ENCODE results near the gene POMGNT1.

The POMGNT1 gene

DNA sequence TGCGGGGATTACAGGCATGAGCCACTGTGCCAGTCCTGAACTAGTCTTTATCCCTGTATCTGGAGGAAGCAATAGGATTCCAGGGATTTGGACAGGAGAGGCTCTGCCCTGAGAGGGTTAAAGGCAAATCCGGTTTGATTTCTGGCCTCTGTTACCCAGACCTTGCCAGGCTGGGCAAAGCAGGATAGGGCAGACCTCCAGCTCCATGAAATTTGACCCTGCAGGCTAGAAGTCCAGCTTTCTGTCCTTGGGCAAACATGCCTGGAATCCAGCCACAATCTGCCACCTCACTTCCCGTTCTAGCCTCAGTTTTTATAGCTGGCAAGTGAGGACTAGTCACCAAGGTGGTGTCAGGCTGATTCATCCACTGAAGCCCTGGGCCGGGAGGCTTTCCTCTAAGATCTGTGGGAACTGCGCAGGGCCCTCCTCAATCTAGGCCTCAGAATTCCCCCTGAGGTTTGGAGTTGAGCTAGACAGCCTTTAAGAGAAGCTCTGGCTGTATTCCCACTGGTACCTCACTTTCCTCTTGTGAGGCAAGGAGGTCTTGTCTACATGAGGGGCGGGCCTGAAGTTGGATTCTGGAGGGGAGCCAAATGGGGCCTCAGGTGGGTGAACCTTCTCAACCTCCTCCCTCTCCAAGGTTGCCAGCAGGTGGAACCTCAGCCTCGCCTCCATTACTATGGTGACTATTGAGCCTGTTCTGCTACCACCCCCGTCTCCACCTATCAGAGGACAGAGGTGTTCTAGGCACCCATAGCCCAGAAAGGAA lies 15.0 kb downstream of the POMGNT1 start:
- DNase-seq (ENCODE audit: low spot score), result peak; percentile 97

DNA sequence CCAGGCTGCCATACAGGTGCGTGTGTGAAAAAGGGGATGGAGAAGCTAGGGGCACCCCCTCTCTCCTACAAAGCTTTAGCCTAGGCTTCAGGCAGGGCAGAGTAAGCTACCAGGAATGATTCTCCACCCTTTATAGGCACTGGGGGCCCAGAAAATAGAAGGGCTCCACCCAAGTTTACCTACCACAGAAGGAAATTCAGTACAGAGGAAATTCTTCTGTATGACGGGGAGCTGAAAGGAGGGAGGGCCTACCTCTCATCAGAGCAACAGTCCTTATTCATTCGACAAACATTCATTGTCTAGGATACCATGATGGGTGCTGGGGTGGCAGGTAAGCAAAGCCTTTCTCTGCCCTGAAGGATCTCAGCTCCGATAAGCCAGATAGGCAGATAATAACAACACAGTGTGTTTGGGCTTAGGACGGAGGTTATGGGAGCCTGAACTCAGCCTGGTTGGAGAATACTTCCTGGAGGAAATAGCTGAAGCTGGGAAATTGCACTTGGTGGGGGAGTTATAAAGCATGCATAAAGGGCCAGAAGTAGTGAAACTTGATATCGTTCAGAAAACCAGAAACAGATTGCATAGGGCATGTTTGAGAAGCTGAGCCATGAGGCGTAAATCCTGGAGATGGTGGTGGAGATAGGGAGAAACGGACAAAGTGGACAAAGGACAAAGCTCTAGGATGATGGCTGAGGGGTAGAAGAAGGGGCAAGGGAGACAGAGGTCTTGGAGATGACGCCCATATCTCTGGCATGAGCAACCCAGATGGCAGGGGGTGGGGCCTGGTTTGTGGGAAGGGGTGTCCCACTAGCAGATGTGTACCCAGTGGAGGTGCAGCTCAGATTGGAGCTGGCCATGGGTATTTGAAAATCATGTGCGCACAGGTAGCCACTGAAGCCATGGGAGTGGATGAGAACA lies 16.6 kb downstream of the POMGNT1 start:
- no peak for DNase-seq (ENCODE audit: low spot score)

DNA sequence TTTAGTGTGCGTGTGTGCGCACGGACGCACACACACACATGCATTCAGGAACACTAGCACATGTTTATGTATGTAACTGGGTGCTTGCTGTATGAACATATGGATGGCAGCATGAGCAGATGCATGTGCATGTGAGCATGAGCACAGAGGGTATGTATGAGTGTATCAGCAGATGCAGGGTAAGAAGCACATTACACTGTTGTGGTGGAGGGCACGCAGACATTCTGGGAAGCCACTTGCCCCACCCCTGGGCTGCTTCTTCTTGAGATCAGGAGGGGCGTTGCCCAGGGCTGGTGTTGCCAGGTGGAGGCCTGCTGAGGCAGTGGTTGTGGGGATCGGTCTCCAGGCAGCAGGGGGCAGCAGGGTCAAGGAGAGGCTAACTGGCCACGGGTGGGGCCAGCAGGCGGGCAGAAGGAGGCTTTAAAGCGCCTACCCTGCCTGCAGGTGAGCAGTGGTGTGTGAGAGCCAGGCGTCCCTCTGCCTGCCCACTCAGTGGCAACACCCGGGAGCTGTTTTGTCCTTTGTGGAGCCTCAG lies 18.1 kb downstream of the POMGNT1 start:
- peak; percentile 77 for DNase-seq (ENCODE audit: low spot score)

DNA sequence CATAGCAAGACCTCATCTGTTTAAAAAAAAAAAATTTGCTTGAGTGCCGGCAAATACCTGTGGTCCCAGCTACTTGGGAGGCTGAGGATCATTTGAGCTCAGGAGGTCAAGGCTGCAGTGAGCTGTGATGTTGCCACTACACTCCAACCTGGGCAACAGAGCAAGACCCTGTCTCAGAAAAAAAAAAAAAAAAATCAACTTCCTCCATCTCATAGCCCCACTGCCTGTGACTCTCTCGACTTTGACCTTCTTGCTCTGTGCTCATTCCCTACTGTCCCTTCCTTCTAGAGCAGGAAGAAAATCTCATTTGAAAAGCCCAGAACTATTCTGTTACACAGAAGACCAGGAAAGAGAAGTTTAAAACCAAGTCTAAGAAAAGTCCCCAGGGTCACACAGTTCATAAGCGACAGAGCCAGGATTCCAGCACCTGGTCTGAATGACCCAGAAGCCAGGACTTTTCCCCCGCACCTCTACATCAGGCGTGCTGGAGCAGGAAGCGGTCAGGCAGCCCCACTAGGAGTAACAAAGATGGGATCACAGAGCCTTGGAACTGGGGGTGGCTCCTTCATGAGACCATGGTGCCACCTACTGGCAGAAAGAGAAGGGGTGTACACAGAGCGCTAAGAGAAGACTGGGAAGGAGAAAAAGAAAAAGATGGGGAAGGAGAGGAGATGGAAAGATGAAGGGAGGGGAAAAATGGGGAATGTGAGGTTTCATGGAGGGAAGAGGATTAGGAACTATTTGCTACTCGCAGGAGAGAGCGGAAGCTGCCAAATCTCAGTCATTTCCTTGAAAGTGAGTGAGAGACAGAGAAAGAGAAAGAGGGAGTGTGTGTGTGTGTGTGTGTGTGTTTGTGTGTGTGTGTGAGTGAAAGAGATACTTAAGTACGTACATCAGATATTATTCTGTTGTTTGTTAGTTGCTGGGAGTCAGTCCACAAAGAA lies 18.8 kb downstream of the POMGNT1 start:
- DNase-seq (ENCODE audit: low spot score), result peak; percentile 88

DNA sequence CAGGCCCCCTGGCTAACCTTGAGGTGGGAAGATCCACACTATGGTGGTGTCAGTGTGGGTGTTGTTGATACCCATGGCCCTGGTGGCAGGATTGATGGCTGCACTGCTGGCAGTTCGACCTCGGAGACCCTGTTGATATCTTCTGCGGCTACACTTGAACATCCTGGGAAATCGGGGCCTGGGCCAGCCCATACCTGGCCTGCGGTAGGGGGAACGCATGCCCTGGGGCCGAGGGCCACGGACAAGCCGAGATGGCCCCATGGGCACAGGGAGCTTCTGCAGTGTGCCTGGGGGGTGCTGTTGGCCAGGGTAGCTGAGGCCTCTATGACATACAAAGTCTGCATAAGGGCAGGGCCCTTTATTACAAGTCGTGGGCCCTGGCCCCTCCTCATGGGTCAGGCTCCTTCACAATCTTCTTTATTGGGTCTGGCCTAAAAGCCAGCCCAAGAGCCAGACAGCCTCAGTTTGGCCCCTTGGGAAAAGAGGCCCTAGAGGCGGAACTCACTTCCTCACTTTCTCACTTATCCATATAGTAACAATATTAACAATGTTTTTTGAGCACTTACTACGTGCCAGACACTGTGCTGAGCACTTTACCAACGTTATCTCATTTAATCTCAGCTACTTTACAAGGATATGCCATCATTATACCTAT lies 21.9 kb downstream of the POMGNT1 start, which contains the start of gene P3R3URF:
P3R3URF (minus strand) TSS at position 278 of the 655 bp plus-strand sequence; CDS start at position 261, 17 bp downstream.
- no peak for DNase-seq (ENCODE audit: low spot score)

DNA sequence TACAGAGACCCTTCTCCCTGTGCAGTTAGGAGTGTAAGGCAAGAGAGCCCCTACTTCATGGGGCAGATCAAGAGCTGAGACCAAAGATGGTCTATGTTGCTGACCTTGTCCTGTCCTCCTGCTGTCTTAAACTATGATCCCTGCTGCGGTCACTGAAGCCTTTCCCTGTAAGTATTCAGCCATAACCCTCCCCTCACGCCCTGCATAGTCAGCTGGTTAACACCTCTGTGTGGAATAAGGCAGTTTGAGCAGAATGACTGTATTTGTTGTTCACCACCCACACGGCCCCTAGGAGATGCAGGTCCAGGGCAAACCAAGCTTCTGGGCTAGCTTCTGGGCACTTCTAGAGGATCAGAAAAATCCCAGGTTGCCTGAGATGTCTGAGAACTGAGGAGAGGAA lies 23.0 kb downstream of the POMGNT1 start:
- no peak for DNase-seq (ENCODE audit: low spot score)

DNA sequence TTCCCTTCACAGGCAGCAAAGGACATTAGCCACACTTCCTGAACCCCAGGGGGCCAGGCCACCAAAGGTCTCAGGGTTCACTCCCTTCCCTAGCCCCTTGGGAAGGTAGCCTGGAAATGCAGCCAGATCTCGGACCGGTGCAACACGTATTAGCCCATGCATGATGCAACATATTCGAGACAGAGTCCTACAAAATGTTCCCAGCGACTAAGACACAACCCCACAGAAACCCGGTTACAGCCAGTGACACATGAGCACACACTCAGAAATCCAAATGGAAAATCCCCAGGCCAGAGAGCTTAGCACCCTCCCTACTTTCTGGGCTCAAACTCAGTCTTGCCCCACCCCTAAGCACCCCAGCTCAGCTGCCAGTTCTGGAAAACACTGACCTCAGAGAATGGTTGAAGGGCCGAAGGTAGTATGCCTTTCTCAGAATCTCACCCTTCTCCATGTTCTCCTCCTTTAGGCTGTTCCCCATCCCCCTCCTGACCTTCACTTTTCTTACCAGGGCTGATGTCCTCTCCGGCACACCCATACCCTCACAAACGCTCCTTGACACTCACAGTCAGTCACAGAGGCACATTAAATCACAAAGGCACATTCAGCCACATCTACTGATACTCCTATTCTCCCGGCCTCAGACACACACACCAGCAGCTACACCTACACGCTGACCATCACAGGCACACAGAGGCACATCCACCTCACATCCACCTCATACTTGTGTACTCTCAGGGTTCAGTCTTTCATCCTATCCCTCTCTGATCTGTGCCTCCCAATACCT lies 23.6 kb downstream of the POMGNT1 start, which contains the start of gene TSPAN1:
TSPAN1 (plus strand) TSS at position 640 of the 784 bp plus-strand sequence. CDS start 6,021 bp downstream, outside the sequence.
- DNase-seq (ENCODE audit: low spot score), result no peak

DNA sequence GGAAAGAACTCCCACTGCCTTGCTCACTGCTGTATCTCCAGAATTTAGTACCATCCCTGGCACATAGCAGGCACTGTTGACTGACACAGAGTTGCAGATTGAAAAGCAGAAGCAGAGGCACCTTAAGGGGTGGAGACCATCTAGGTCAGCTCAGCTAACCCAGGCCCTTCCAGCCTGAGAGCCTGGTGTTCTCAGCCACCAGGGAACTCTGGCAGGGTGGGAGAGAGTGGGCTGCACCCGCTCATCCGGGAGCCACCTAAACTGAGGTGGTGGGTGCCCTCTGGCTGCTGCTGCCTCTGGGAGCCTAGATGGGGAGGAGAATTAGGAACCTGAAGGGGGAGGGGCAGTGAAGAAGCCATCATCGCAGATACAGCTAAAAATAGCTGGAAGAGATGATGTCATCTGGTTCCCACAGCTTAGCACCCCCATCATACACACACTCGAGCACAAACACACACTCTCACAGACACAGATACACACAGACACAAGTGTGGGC lies 24.8 kb downstream of the POMGNT1 start:
- no peak for DNase-seq (ENCODE audit: low spot score)

DNA sequence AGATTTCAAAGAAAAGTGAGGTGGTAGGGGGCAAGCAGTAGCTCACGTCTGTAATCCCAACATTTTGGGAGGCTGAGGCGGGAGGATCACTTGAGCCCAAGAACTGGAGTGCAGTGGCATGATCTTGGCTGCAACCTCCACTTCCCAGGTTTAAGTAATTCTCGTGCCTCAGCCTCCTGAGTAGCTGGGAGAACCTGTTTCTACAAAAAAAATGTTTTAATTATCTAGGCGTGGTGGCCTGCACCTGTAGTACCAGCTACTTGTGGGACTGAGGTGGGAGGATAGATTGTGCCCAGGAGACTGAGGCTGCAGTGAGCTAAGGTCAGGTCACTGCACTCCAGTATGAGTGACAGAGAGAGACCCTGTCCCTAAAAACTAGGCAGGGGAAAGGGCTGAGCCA lies 25.9 kb downstream of the POMGNT1 start:
- DNase-seq (ENCODE audit: low spot score), result no peak

DNA sequence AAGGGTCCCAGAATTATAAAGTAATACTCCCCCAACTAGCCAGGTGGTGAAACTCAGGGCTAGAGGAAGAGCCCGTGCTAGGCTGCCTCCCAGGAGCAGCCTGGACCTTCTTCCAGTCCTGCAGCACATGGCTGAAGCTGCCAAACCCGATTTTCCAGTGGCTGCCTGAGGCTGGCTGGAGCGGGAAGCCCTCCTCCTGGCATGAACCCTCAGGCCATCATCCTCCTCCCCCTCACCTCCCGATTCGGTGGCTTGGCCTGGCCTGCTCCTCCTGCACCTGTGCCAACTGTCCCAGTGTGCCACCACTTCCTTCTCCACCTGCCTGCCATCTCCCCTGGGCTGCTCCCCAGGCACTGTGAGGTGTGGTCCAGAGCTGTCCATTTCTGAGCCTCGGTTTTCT lies 26.4 kb downstream of the POMGNT1 start:
- DNase-seq (ENCODE audit: low spot score), result no peak

DNA sequence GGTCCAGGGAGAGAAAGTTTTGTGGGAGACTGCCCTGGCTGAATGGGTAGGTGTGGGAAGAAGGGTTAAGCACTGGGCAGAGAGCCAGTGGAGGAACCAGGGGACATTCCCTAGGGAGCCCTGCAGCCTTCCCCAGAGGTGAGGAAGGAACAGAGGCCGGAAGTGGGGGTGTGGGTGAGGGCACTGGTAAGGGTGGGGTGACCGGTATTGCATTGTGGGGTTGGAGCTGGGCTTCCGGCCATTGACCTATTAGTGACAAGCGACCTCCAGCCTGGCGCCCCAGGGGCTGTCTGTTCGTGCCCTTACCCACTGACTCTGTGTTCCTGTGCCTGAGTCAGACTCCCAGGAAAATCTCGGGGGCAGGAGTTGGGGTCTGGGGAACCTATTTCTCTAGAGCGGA lies 26.9 kb downstream of the POMGNT1 start:
- DNase-seq (ENCODE audit: low spot score), result no peak

DNA sequence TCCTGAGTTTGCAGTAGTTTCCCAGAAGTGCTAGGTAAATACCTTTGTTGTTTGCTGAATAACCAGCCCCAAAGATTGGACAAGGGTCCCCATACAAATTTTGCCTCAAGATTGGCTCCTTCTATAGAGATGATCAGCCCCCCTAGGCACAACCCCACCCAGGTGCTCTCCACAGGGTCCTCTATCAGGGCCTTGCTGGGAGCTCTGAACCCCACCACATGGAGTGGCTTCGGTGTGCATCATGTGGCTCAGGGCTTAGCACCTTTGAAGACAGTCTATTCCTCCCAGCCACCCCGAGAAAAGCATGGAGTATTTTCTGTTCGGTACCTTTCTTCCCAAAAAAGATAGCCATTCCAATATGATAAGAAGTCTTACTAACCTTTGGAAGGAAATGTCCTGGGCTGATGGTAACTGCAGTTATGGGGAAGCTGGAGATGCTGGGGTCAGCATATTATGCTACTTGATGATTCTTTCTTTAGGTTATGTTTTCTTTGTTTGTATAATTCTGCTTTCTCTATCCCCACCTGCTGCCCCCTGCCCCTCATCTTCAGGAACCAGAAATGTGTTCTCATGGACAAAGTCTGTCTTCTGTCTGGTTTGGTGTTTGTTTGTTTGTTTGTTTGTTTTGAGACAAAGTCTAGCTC lies 28.3 kb downstream of the POMGNT1 start:
- no peak for DNase-seq (ENCODE audit: low spot score)

DNA sequence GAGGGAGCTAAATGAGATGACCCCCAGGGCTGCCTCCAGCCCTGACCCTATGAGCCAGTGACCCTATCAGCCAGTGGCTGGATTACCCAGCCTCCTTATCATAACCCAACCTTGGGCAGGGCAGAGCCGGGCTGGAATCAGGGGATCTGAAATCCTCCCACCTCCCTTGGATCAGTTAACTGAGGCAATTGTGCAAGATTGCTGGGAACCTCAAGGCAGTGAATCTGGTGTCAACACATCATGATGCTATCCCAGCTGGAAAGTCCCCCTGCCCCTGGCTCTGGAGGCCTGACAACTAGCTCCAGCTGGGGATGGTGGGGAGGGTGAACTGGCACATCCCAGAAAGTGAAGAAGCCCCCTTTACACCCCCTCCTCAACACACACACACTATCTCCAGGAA lies 29.8 kb downstream of the POMGNT1 start:
- DNase-seq (ENCODE audit: low spot score), result no peak

DNA sequence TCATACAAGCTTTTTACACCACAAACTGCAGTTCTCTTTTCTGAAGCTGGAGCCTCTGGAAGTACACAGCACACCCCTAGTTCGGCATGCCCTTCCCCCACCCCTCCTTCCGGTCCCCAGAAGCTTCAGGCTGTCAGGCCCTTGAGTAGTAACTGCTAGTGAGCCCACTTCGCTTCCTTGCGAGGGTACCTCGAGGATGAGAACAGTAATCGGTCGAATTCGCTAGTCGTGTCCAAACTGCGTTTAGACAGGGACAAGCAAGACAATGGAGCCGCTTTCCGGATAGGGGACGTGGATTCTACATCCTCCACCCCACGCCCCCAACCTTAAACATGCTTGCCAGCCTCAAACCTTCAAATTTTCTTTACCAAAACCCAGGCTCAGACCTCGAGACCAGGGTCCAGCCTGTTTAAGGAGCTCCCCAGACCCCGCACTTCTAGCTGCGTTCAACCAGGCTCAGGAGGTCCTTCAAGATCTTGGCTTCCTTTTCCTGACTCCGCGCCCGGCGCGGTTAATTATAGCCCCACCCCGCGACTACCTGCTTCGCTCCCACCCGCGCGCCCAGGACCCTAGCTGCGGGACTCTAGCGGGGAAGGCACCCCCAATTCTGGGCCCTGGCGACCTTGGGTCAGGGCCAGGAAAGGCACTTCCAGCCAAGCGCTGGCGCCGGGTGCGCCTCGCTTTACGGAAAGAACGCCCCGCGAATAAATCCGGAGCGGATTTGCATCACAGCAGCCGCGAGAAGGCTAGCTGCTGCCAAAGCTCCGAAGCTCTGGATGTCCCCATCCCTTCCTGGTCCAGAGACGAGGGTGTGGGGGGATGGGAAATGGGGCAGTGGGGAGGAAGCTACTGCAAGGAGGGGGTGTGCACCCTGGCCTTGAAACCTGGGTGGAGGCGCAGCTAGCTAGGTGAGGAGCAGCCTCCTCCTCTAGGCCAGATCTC lies 31.4 kb downstream of the POMGNT1 start:
- no peak for DNase-seq (ENCODE audit: low spot score)

DNA sequence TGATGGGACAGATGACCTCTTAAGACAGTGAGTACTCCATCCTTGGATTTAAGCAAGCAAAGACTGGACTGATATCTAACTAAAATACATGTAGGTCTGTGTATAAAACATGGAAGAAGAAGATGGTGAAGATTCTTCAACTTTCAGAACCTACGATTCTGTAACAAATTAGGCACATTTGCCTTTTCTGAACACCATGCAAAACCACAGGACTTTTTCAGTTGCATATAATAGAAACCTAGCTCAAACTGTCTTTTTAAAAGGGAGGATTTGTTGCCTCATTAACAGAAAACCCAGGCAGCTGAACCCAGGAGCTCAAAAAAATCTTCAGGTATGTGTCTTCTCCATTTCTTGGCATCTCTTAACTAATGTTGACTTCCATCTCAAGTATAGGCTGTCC lies 38.0 kb downstream of the POMGNT1 start:
- DNase-seq (ENCODE audit: low spot score), result no peak

DNA sequence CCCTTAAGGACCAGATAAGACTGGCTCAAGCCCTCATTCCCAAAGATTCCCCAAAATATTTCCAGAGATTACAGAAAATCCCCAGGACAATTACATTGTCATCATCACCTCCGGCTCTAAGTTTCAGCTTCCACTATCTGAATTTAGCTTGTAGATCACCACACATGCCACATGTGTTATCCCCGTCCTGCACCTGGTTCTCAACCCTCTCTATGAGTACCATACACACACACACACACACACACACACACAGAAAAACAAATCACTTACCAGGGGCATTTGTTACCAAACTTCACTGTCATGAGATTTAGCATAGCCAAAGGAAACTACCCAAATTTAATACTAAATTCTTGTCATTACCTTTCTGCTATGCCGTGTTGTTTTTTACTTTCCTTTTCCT lies 38.7 kb downstream of the POMGNT1 start:
- no peak for DNase-seq (ENCODE audit: low spot score)

DNA sequence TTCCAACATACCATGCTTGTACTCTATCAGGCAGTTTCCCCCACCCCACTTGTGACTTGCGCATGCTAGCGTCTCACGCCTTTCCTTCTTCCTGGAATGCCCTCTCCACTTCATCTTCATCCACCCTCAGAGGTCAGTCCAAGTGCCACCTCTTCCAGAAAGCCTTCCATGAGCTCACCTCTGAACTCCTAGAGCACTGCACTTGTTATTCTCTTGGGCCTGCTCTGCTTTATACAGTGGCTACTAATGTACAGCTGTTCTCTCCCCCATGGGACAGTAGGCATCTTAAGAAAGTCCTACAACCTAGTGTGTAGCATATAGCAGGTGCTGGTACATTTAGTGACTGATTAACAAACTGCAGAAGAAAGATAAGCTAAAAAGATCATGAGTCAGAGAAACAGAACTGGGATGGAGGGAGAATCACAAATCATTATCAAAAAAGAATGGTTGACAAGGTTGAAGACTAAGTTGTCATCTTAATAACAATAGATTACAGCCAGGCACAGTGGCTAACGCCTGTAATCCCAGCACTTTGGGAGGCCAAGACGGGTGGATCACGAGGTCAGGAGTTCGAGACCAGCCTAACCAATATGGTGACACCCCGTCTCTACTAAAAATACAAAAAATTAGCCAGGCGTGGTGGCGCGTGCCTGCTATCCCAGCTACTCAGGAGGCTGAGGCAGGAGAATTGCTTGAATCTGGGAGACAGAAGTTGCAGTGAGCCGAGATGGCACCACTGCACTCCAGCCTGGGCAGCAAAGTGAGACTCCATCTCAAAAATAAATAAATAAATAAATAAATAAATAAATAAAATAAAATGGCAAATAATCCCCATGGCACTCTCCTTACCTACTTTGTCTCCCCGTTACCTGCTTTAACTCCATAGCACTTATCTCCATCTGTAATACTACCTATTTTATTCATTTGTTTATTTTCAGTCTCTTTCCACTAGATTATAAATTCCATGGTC lies 39.6 kb downstream of the POMGNT1 start:
- no peak for DNase-seq (ENCODE audit: low spot score)
